ENCODE data around the gene ADARB2.
"Not testable (repeated sequence)": the region's sequence is repeated elsewhere in the genome, so short reads cannot be mapped to it uniquely, and the experiment has no call there.

ADARB2 gene

GRCh38 chr10:1227510-1228402, 509.6 kb downstream of the ADARB2 start:
- Mint-ChIP-seq H3K4me1 (no peaks in the 10 kb centered on the region), H3K36me3 (no peaks in the 10 kb centered on the region), H3K9me3 (peaks cover 3% of the 10 kb centered on the region), H3K27ac (no peak overlapping the region), H3K4me3 (no peak overlapping the region)
- no peak for ATAC-seq
- DNase-seq (ENCODE audit: low spot score in 2 of 2): no peak

- not testable (repeated sequence) for H3K4me1 Mint-ChIP-seq; ATAC-seq; H3K27ac Mint-ChIP-seq; H3K4me3 Mint-ChIP-seq; H3K9me3 Mint-ChIP-seq; DNase-seq (ENCODE audit: low spot score in 2 of 2); H3K36me3 Mint-ChIP-seq
These were observed 510.4 kb downstream of the ADARB2 start for GRCh38 chr10:1226907-1227306.

- not testable (repeated sequence) for DNase-seq (ENCODE audit: low spot score in 2 of 2); H3K27ac Mint-ChIP-seq; ATAC-seq; H3K4me3 Mint-ChIP-seq; H3K36me3 Mint-ChIP-seq; H3K9me3 Mint-ChIP-seq; H3K4me1 Mint-ChIP-seq
These were observed 517.5 kb downstream of the ADARB2 start for GRCh38 chr10:1219874-1220273.

- ATAC-seq (no peak), DNase-seq (ENCODE audit: low spot score in 2 of 2) (no peak)
- H3K27ac Mint-ChIP-seq: no peak overlapping the region
These were observed 519.7 kb downstream of the ADARB2 start for GRCh38 chr10:1217661-1218060.

GRCh38 chr10:1217237-1217587, 520.1 kb downstream of the ADARB2 start:
- no peak overlapping the region for H3K4me3 Mint-ChIP-seq
- no peaks in the 10 kb centered on the region for H3K36me3 Mint-ChIP-seq
- no peaks in the 10 kb centered on the region for H3K9me3 Mint-ChIP-seq
- DNase-seq (ENCODE audit: low spot score in 2 of 2): no peak
- no peak for ATAC-seq
- H3K27ac Mint-ChIP-seq: no peak overlapping the region
- peaks cover 6% of the 10 kb centered on the region for H3K4me1 Mint-ChIP-seq

More at GRCh38 chr10:1217661-1218060, 519.7 kb downstream of the ADARB2 start:
- peaks cover 6% of the 10 kb centered on the region for H3K4me1 Mint-ChIP-seq
- no peaks in the 10 kb centered on the region for H3K9me3 Mint-ChIP-seq
- no peaks in the 10 kb centered on the region for H3K36me3 Mint-ChIP-seq
- no peak overlapping the region for H3K4me3 Mint-ChIP-seq

GRCh38 chr10:1216574-1217236, 520.6 kb downstream of the ADARB2 start:
- Mint-ChIP-seq H3K4me1 (peaks cover 6% of the 10 kb centered on the region), H3K36me3 (no peaks in the 10 kb centered on the region), H3K9me3 (no peaks in the 10 kb centered on the region), H3K4me3 (no peak overlapping the region), H3K27ac (no peak overlapping the region)
- DNase-seq (ENCODE audit: low spot score in 2 of 2) (no peak), ATAC-seq (no peak)

- Mint-ChIP-seq H3K36me3 (no peaks in the 10 kb centered on the region), H3K4me3 (no peak overlapping the region), H3K9me3 (no peaks in the 10 kb centered on the region), H3K27ac (no peak overlapping the region), H3K4me1 (peaks cover 6% of the 10 kb centered on the region)
- no peak for DNase-seq (ENCODE audit: low spot score in 2 of 2)
- no peak for ATAC-seq
These were observed 521.3 kb downstream of the ADARB2 start for GRCh38 chr10:1215862-1216573.

- H3K4me3 Mint-ChIP-seq: no peak overlapping the region
- H3K27ac Mint-ChIP-seq: no peak overlapping the region
- DNase-seq (ENCODE audit: low spot score in 2 of 2) (no peak), ATAC-seq (no peak)
- H3K9me3 Mint-ChIP-seq: no peaks in the 10 kb centered on the region
- no peaks in the 10 kb centered on the region for H3K36me3 Mint-ChIP-seq
- H3K4me1 Mint-ChIP-seq: peaks cover 8% of the 10 kb centered on the region
These were observed 522.3 kb downstream of the ADARB2 start for GRCh38 chr10:1214882-1215540.

- no peaks in the 10 kb centered on the region for H3K9me3 Mint-ChIP-seq
- H3K27ac Mint-ChIP-seq: no peak overlapping the region
- ATAC-seq (no peak), DNase-seq (ENCODE audit: low spot score in 2 of 2) (peak in 1 of 2 donors; percentile 17)
- no peak overlapping the region for H3K4me3 Mint-ChIP-seq
- peaks cover 15% of the 10 kb centered on the region for H3K4me1 Mint-ChIP-seq
- no peaks in the 10 kb centered on the region for H3K36me3 Mint-ChIP-seq
These were observed 523.2 kb downstream of the ADARB2 start for GRCh38 chr10:1214071-1214675.

- Mint-ChIP-seq H3K9me3 (no peaks in the 10 kb centered on the region), H3K4me3 (no peak overlapping the region), H3K4me1 (peaks cover 15% of the 10 kb centered on the region), H3K36me3 (no peaks in the 10 kb centered on the region), H3K27ac (no peak overlapping the region)
- DNase-seq (ENCODE audit: low spot score in 2 of 2) (peak in 1 of 2 donors; percentile 34), ATAC-seq (no peak)
These were observed 523.9 kb downstream of the ADARB2 start for GRCh38 chr10:1213252-1214070.

- no peaks in the 10 kb centered on the region for H3K36me3 Mint-ChIP-seq
- peaks cover 15% of the 10 kb centered on the region for H3K4me1 Mint-ChIP-seq
- ATAC-seq (no peak), DNase-seq (ENCODE audit: low spot score in 2 of 2) (no peak)
- H3K9me3 Mint-ChIP-seq: no peaks in the 10 kb centered on the region
- no peak overlapping the region for H3K4me3 Mint-ChIP-seq
- H3K27ac Mint-ChIP-seq: no peak overlapping the region
These were observed 524.7 kb downstream of the ADARB2 start for GRCh38 chr10:1212571-1213141.

- DNase-seq (ENCODE audit: low spot score in 2 of 2) (no peak), ATAC-seq (no peak)
- H3K36me3 Mint-ChIP-seq: no peaks in the 10 kb centered on the region
- H3K4me1 Mint-ChIP-seq: peaks cover 15% of the 10 kb centered on the region
- H3K4me3 Mint-ChIP-seq: no peak overlapping the region
- H3K27ac Mint-ChIP-seq: no peak overlapping the region
- H3K9me3 Mint-ChIP-seq: no peaks in the 10 kb centered on the region
These were observed 525.3 kb downstream of the ADARB2 start for GRCh38 chr10:1211844-1212570.

GRCh38 chr10:1210667-1211066, 526.7 kb downstream of the ADARB2 start:
- no peak overlapping the region for H3K27ac Mint-ChIP-seq
- no peaks in the 10 kb centered on the region for H3K36me3 Mint-ChIP-seq
- H3K9me3 Mint-ChIP-seq: no peaks in the 10 kb centered on the region
- ATAC-seq (no peak), DNase-seq (ENCODE audit: low spot score in 2 of 2) (no peak)
- H3K4me1 Mint-ChIP-seq: peaks cover 15% of the 10 kb centered on the region
- no peak overlapping the region for H3K4me3 Mint-ChIP-seq
